ENCODE results near the gene TSPOAP1. TPM values are rescaled to one million over a fixed set of nuclear protein-coding genes. Genes with fewer than 3 reads are reported as not detected.

TSPOAP1 gene
- total RNA-seq, 1 donor from 2014 or later = 0.79 TPM

- Histone ChIP-seq H3K27me3 (ENCODE audit: insufficient read depth, low read length) (peaks cover 11% of the 10 kb centered on the region), H3K4me1 (ENCODE audit: insufficient read depth, low read length) (no peaks in the 10 kb centered on the region), H3K27ac (ENCODE audit: low read depth, low read length) (no peak overlapping the region), H3K79me2 (ENCODE audit: insufficient read depth, low read length) (no peaks in the 10 kb centered on the region), H3K9me3 (ENCODE audit: insufficient read depth, low read depth, low read length) (no peaks in the 10 kb centered on the region), H3K9ac (ENCODE audit: low read length) (no peak overlapping the region), H3K4me3 (ENCODE audit: insufficient read depth, low read depth, low read length) (no peak overlapping the region), H3K36me3 (ENCODE audit: insufficient read depth, low read length) (no peaks in the 10 kb centered on the region), H3K4me2 (ENCODE audit: low read length) (no peak overlapping the region), H4K20me1 (ENCODE audit: insufficient read depth, low read length) (no peaks in the 10 kb centered on the region), H2AFZ (ENCODE audit: low read depth, low read length) (no peak overlapping the region)
- Mint-ChIP-seq H3K27me3 (ENCODE audit: low read depth, unreplicated experiment) (peaks cover 54% of the 10 kb centered on the region), H3K36me3 (ENCODE audit: low read depth, unreplicated experiment) (no peaks in the 10 kb centered on the region), H3K4me1 (ENCODE audit: low read depth, unreplicated experiment) (no peaks in the 10 kb centered on the region), H3K4me3 (ENCODE audit: unreplicated experiment) (no peak overlapping the region), H3K27ac (ENCODE audit: unreplicated experiment) (no peak overlapping the region), H3K9me3 (ENCODE audit: unreplicated experiment) (no peaks in the 10 kb centered on the region)
- TF ChIP-seq CTCF (IDR thresholded peaks at IDR 0.05; ENCODE audit: insufficient read depth, low read depth, low read length) = no peak
- TF ChIP-seq EZH2 (IDR thresholded peaks at IDR 0.05; ENCODE audit: insufficient read depth, low read length) = no peak
- FAIRE-seq = no peak
- no peak for DNase-seq (ENCODE audit: low read depth)
Observed at GRCh38 chr17:58276423-58276822, 52.2 kb downstream of the TSPOAP1 start.

GRCh38 chr17:58275417-58275816, 53.2 kb downstream of the TSPOAP1 start:
- Histone ChIP-seq H3K9me3 (ENCODE audit: insufficient read depth, low read depth, low read length) (no peaks in the 10 kb centered on the region), H3K27me3 (ENCODE audit: insufficient read depth, low read length) (peaks cover 8% of the 10 kb centered on the region), H3K4me3 (ENCODE audit: insufficient read depth, low read depth, low read length) (no peak overlapping the region), H3K4me2 (ENCODE audit: low read length) (no peak overlapping the region), H2AFZ (ENCODE audit: low read depth, low read length) (no peak overlapping the region), H3K9ac (ENCODE audit: low read length) (no peak overlapping the region), H3K27ac (ENCODE audit: low read depth, low read length) (no peak overlapping the region), H3K4me1 (ENCODE audit: insufficient read depth, low read length) (no peaks in the 10 kb centered on the region), H3K79me2 (ENCODE audit: insufficient read depth, low read length) (no peaks in the 10 kb centered on the region), H4K20me1 (ENCODE audit: insufficient read depth, low read length) (no peaks in the 10 kb centered on the region), H3K36me3 (ENCODE audit: insufficient read depth, low read length) (no peaks in the 10 kb centered on the region)
- TF ChIP-seq EZH2 (IDR thresholded peaks at IDR 0.05; ENCODE audit: insufficient read depth, low read length) (no peak), CTCF (IDR thresholded peaks at IDR 0.05; ENCODE audit: insufficient read depth, low read depth, low read length) (no peak)
- H3K27ac Mint-ChIP-seq (ENCODE audit: unreplicated experiment) = no peak overlapping the region
- H3K36me3 Mint-ChIP-seq (ENCODE audit: low read depth, unreplicated experiment) = no peaks in the 10 kb centered on the region
- H3K9me3 Mint-ChIP-seq (ENCODE audit: unreplicated experiment) = no peaks in the 10 kb centered on the region
- no peak overlapping the region for H3K4me3 Mint-ChIP-seq (ENCODE audit: unreplicated experiment)
- H3K4me1 Mint-ChIP-seq (ENCODE audit: low read depth, unreplicated experiment) = no peaks in the 10 kb centered on the region
- FAIRE-seq = no peak
- DNase-seq (ENCODE audit: low read depth) = no peak
- H3K27me3 Mint-ChIP-seq (ENCODE audit: low read depth, unreplicated experiment) = peaks cover 57% of the 10 kb centered on the region

GRCh38 chr17:58273453-58274104, 55.0 kb downstream of the TSPOAP1 start:
- no peaks in the 10 kb centered on the region for H3K36me3 Mint-ChIP-seq (ENCODE audit: low read depth, unreplicated experiment)
- H3K27ac Mint-ChIP-seq (ENCODE audit: unreplicated experiment) = no peak overlapping the region
- no peaks in the 10 kb centered on the region for H3K9me3 ChIP-seq (ENCODE audit: insufficient read depth, low read depth, low read length)
- H3K9ac ChIP-seq (ENCODE audit: low read length) = no peak overlapping the region
- H3K79me2 ChIP-seq (ENCODE audit: insufficient read depth, low read length) = no peaks in the 10 kb centered on the region
- H3K9me3 Mint-ChIP-seq (ENCODE audit: unreplicated experiment) = no peaks in the 10 kb centered on the region
- no peak overlapping the region for H3K4me2 ChIP-seq (ENCODE audit: low read length)
- H3K4me1 Mint-ChIP-seq (ENCODE audit: low read depth, unreplicated experiment) = no peaks in the 10 kb centered on the region
- no peaks in the 10 kb centered on the region for H3K4me1 ChIP-seq (ENCODE audit: insufficient read depth, low read length)
- H3K4me3 Mint-ChIP-seq (ENCODE audit: unreplicated experiment) = no peak overlapping the region
- H3K4me3 ChIP-seq (ENCODE audit: insufficient read depth, low read depth, low read length) = no peak overlapping the region
- TF ChIP-seq EZH2 (IDR thresholded peaks at IDR 0.05; ENCODE audit: insufficient read depth, low read length) (no peak), CTCF (IDR thresholded peaks at IDR 0.05; ENCODE audit: insufficient read depth, low read depth, low read length) (no peak)
- H3K27me3 ChIP-seq (ENCODE audit: insufficient read depth, low read length) = peaks cover 3% of the 10 kb centered on the region
- DNase-seq (ENCODE audit: low read depth) (no peak), FAIRE-seq (no peak)
- no peaks in the 10 kb centered on the region for H4K20me1 ChIP-seq (ENCODE audit: insufficient read depth, low read length)
- H2AFZ ChIP-seq (ENCODE audit: low read depth, low read length) = no peak overlapping the region
- no peak overlapping the region for H3K27ac ChIP-seq (ENCODE audit: low read depth, low read length)
- peaks cover 63% of the 10 kb centered on the region for H3K27me3 Mint-ChIP-seq (ENCODE audit: low read depth, unreplicated experiment)
- H3K36me3 ChIP-seq (ENCODE audit: insufficient read depth, low read length) = no peaks in the 10 kb centered on the region
